ENCODE results near the gene CMTM4. TPM values are rescaled to one million over a fixed set of nuclear protein-coding genes. Genes with fewer than 3 reads are reported as not detected.

The CMTM4 gene
- total and polyA plus RNA-seq, 2 of the 8 experiments (the other 6 are each of a cell fraction or from before 2014, with no cell fraction given) = 35.3 to 51.7 TPM

DNA sequence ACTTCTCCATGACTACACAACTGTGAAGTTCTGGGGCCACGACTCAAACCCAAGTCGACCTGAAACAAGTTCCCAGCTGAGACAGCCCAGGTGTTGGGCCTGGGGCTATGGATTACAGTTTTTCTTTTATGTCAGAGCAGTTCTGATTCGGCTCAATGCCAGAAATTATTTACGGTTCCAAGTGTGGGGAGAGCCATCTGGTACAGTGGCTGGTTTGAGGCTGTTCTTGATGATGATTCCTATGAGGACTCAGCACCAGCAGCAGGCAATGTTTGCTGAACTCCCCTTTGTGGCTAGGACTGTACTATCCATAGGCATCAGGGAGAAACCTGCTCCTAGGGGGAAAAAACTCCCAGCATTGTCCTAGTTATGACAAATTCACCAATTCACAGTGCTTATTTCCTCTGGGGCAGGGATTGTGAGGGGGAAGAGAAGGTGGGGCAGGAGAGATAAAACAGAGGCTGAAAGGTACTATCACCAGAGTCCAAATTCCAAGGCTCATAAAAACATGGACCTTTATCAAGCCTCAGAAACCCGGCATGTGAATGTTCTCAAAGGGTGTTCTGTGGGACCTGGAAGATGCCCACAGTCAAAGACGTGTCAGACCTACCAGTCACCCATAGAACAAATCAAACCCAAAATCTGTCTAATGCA, 18.2 kb upstream of the CMTM4 start (continued):
- TF ChIP-seq TEAD4 (IDR thresholded peaks at IDR 0.05; ENCODE audit: low read depth, low read length) (no peak), TAF1 (IDR thresholded peaks at IDR 0.05; ENCODE audit: low read depth, low read length) (no peak)

Data from H1 (cell line).